CD14-positive monocyte (primary cell): Measurements from ENCODE around the gene AP5B1. TPM values are rescaled to one million over a fixed set of nuclear protein-coding genes. Genes with fewer than 3 reads are reported as not detected.

Experiments used
- DNase-seq, 3 donors: peaks; one replicate each; pipeline ENCODE4 v3.0.0-alpha.2; 2011 to 2022
- H2AFZ ChIP-seq: 2 replicates; pipeline ENCODE4 v1.6.0; 2012; ENCODE audit warnings: mild to moderate bottlenecking, low read depth, low read length, inconsistent platforms; ENCODE audit not compliant: insufficient read depth, poor library complexity, severe bottlenecking
- H3K27ac ChIP-seq, 2 donors: 1 replicate in 1 of 2; 2 replicates in 1 of 2; pipeline ENCODE4 v1.5.1; 2012 to 2013; ENCODE audit warnings: low read length in 2 of 2, control low read depth in 1 of 2, inconsistent platforms in 1 of 2, low read depth in 1 of 2, mild to moderate bottlenecking in 1 of 2
- H3K27me3 ChIP-seq, 2 donors: one replicate each; pipeline versions ENCODE4 v1.6.0 to v1.6.1; 2011 to 2013; ENCODE audit warnings: low read length in 2 of 2; ENCODE audit not compliant: control insufficient read depth in 2 of 2, insufficient read depth in 2 of 2
- H3K36me3 ChIP-seq, 2 donors: replicated peaks in 1 of 2; 1 replicate in 1 of 2; 2 replicates in 1 of 2; pipeline versions ENCODE4 v1.5.1 to v1.6.1; 2012 to 2013; ENCODE audit warnings: low read length in 2 of 2, control low read depth in 1 of 2, inconsistent platforms in 1 of 2, mild to moderate bottlenecking in 1 of 2; ENCODE audit not compliant: insufficient read depth in 2 of 2, control insufficient read depth in 1 of 2
- H3K4me1 ChIP-seq, 2 donors: 1 replicate in 1 of 2; 2 replicates in 1 of 2; pipeline versions ENCODE4 v1.5.1 to v1.6.1; 2012 to 2013; ENCODE audit warnings: low read length in 2 of 2, control low read depth in 1 of 2, inconsistent platforms in 1 of 2, mild to moderate bottlenecking in 1 of 2, moderate library complexity in 1 of 2; ENCODE audit not compliant: insufficient read depth in 2 of 2, control insufficient read depth in 1 of 2
- H3K4me2 ChIP-seq: replicated peaks from 2 replicates; pipeline ENCODE3; 2012; ENCODE audit warnings: low read length, moderate library complexity, mild to moderate bottlenecking; ENCODE audit not compliant: poor library complexity, severe bottlenecking; ENCODE audit errors: extremely low read depth
- H3K4me3 ChIP-seq, 3 experiments: fragments of 200-600 bp in 1 of 3; sonication (generic) in 1 of 3; replicated peaks in 1 of 3; 1 replicate in 2 of 3; 2 replicates in 1 of 3; pipeline ENCODE4 v1.5.1; 2011 to 2013; ENCODE audit warnings: low read length in 3 of 3, mild to moderate bottlenecking in 3 of 3, control low read depth in 2 of 3, low read depth in 2 of 3, inconsistent platforms in 1 of 3, moderate library complexity in 1 of 3
- H3K79me2 ChIP-seq: 2 replicates; pipeline ENCODE4 v1.6.0; 2012; ENCODE audit warnings: mild to moderate bottlenecking, control low read depth, inconsistent platforms, low read length, moderate library complexity; ENCODE audit not compliant: insufficient read depth
- H3K9ac ChIP-seq: 2 replicates; pipeline ENCODE4 v1.6.0; 2017; ENCODE audit warnings: low read length, mild to moderate bottlenecking; ENCODE audit not compliant: insufficient read depth, poor library complexity, severe bottlenecking
- H3K9me3 ChIP-seq, 2 donors: replicated peaks in 1 of 2; 1 replicate in 1 of 2; 2 replicates in 1 of 2; pipeline versions ENCODE4 v1.5.1 to v1.6.1; 2012 to 2013; ENCODE audit warnings: low read length in 2 of 2, control low read depth in 1 of 2; ENCODE audit not compliant: control insufficient read depth in 1 of 2, insufficient read depth in 1 of 2
- H4K20me1 ChIP-seq: 2 replicates; pipeline ENCODE4 v1.6.0; 2012; ENCODE audit warnings: mild to moderate bottlenecking, low read length, control low read depth, moderate library complexity; ENCODE audit not compliant: insufficient read depth
- H3K27ac Mint-ChIP-seq, 7 donors: one replicate each; pipeline ENCODE4 v1.8.0; 2020; ENCODE audit warnings: mild to moderate bottlenecking in 7 of 7, mixed read lengths in 7 of 7, moderate library complexity in 6 of 7, inconsistent platforms in 2 of 7
- H3K27me3 Mint-ChIP-seq, 3 donors: one replicate each; pipeline ENCODE4 v1.8.0; 2021 to 2022; ENCODE audit warnings: low read depth in 3 of 3, mild to moderate bottlenecking in 3 of 3, mixed read lengths in 3 of 3, moderate library complexity in 3 of 3, inconsistent platforms in 1 of 3
- H3K36me3 Mint-ChIP-seq, 2 donors: one replicate each; pipeline ENCODE4 v1.8.0; 2020; ENCODE audit warnings: mixed read lengths in 2 of 2, inconsistent platforms in 1 of 2, mild to moderate bottlenecking in 1 of 2
- H3K4me1 Mint-ChIP-seq: one replicate; pipeline ENCODE4 v1.8.0; 2020; ENCODE audit warnings: mild to moderate bottlenecking, mixed read lengths
- H3K4me3 Mint-ChIP-seq, 2 donors: one replicate each; pipeline ENCODE4 v1.8.0; 2020; ENCODE audit warnings: mild to moderate bottlenecking in 2 of 2, mixed read lengths in 2 of 2, moderate library complexity in 1 of 2
- H3K9me3 Mint-ChIP-seq, 7 donors: one replicate each; pipeline ENCODE4 v1.8.0; 2020 to 2022; ENCODE audit warnings: mixed read lengths in 7 of 7, mild to moderate bottlenecking in 6 of 7, moderate library complexity in 6 of 7, inconsistent platforms in 2 of 7
- CTCF ChIP-seq: fragments of 200-600 bp; IDR thresholded peaks from one replicate; pipeline ENCODE4 v1.8.0; 2022; ENCODE audit warnings: antibody characterized with exemption, mild to moderate bottlenecking
- WGBS: methylation state at CpG from one replicate; pipeline ENCODE4 v1.1.5; 2013; ENCODE audit warnings: missing lambda C conversion rate; ENCODE audit not compliant: insufficient coverage; 5-methylcytosine and 5-hydroxymethylcytosine counted together
- intact Hi-C, 2 donors: fragments of 100-400 bp; cut with micrococcal nuclease; formaldehyde crosslinking; loops; one replicate each; pipeline versions ENCODE4 v1.15.0 to v1.15.1; 2023
- polyA plus RNA-seq, 3 donors: library from polyadenylated mRNA; depleted of rRNA in 1 of 3; unstranded in 2 of 3; stranded (reverse) in 1 of 3; fragments of 300-500 nt in 2 of 3; fragments of >200 nt in 1 of 3; fragmentation: Illumina TruSeq in 2 of 3; gene quantifications; 1 replicate in 2 of 3; 2 replicates in 1 of 3; pipeline ENCODE4 v1.2.3, GENCODE V29; 2012 to 2021

The AP5B1 gene
- polyA plus RNA-seq, 3 donors, result 33.7 to 46.4 (median 35.1) TPM

DNA sequence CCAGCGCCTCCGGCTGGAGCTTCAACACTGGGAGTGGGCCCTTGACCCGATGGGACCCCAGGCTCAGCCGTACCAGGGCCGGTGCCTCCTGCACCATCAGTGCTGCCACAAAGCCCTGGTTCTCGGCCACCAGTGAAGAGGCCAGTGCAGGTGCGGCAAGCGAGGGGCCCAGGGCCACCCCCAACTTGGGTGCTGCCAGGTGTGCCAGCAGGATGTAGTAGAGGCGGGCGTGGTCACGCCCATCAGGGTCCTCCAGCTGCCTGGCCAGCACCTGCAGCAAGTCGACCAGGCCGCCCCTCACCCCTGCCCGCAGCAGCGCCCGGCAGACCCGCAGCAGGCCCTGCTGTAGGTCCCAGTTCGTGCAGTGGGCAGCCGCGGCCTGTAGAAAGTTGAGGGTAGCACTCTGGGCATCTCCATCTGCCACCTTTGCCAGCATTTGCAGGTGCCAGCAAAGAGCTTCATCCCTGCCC lies 2.3 kb downstream of the AP5B1 start:
- peaks cover 22 to 30% of the 10 kb centered on the region in 2 donors for H3K36me3 ChIP-seq
- H4K20me1 ChIP-seq, result peaks cover 33% of the 10 kb centered on the region
- TF ChIP-seq CTCF, result no peak
- Mint-ChIP-seq H3K27ac (peak overlapping the region; percentile 60 to 100 (median 100)), H3K4me3 (peak overlapping the region; percentile 68 to 89), H3K4me1 (peaks cover 57% of the 10 kb centered on the region), H3K27me3 (peaks cover 3 to 18% (median 9%) of the 10 kb centered on the region in 3 donors), H3K9me3 (no peaks in the 10 kb centered on the region), H3K36me3 (peaks cover 27 to 37% of the 10 kb centered on the region in 2 donors)
- intact Hi-C loops, result no loop called here
- H3K4me1 ChIP-seq, result peaks cover 68 to 72% of the 10 kb centered on the region in 2 donors
- H3K27ac ChIP-seq, result peak overlapping the region; percentile 98 to 99
- peak overlapping the region; percentile 99 for H3K4me2 ChIP-seq
- no peak for DNase-seq
- H3K9me3 ChIP-seq, result no peaks in the 10 kb centered on the region
- H3K9ac ChIP-seq, result peak overlapping the region; percentile 15
- peaks cover 0 to 18% of the 10 kb centered on the region in 2 donors for H3K27me3 ChIP-seq
- peak overlapping the region in 1 of 3 experiments; percentile 99 for H3K4me3 ChIP-seq
- no peak overlapping the region for H2AFZ ChIP-seq
- peaks cover 61% of the 10 kb centered on the region for H3K79me2 ChIP-seq
- WGBS, result 93% methylated on average over 20 of the region's 20 CpGs

GRCh38 chr11:65777821-65778361 lies 2.9 kb downstream of the AP5B1 start:
- H3K4me2 ChIP-seq, result peak overlapping the region; percentile 99
- peaks cover 73 to 78% of the 10 kb centered on the region in 2 donors for H3K4me1 ChIP-seq
- Mint-ChIP-seq H3K36me3 (peaks cover 22 to 38% of the 10 kb centered on the region in 2 donors), H3K4me3 (peak overlapping the region; percentile 48 to 68), H3K27me3 (peaks cover 0 to 13% (median 3%) of the 10 kb centered on the region in 3 donors), H3K27ac (peak overlapping the region; percentile 99 to 100 (median 100)), H3K9me3 (no peaks in the 10 kb centered on the region), H3K4me1 (peaks cover 62% of the 10 kb centered on the region)
- intact Hi-C loops, result no loop called here
- peak overlapping the region; percentile 82 for H3K9ac ChIP-seq
- no peaks in the 10 kb centered on the region for H3K9me3 ChIP-seq
- DNase-seq, result no peak
- peaks cover 0 to 13% of the 10 kb centered on the region in 2 donors for H3K27me3 ChIP-seq
- H3K4me3 ChIP-seq, result peak overlapping the region in 1 of 3 experiments; percentile 99
- H2AFZ ChIP-seq, result no peak overlapping the region
- H4K20me1 ChIP-seq, result peaks cover 33% of the 10 kb centered on the region
- H3K36me3 ChIP-seq, result peaks cover 22 to 30% of the 10 kb centered on the region in 2 donors
- peak overlapping the region; percentile 98 to 99 for H3K27ac ChIP-seq
- TF ChIP-seq CTCF, result no peak
- 91% methylated on average over 15 of the region's 23 CpGs for WGBS
- peaks cover 65% of the 10 kb centered on the region for H3K79me2 ChIP-seq
